ENCODE results near the gene MTHFD1L.
A peak's percentile ranks its signal among the peaks of the same experiment; 100 is the strongest.
"Not testable (repeated sequence)": the region's sequence is repeated elsewhere in the genome, so short reads cannot be mapped to it uniquely, and the experiment has no call there.

The MTHFD1L gene

GRCh38 chr6:150865406-150866146, at the start of gene MTHFD1L:
Gene MTHFD1L (plus strand): TSS chr6:150865702. CDS start chr6:150865823, 121 bp downstream.
- peak in 1 of 2 experiments; percentile 21 for DNase-seq

GRCh38 chr6:150816554-150816953, 48.9 kb upstream of the MTHFD1L start:
- DNase-seq: not testable (repeated sequence)

GRCh38 chr6:150822932-150823331, 42.6 kb upstream of the MTHFD1L start:
- DNase-seq: no peak

- no peak for DNase-seq
Observed at GRCh38 chr6:150826788-150827187, 38.7 kb upstream of the MTHFD1L start.

- DNase-seq: not testable (repeated sequence)
Observed at GRCh38 chr6:150828107-150828506, 37.4 kb upstream of the MTHFD1L start.

- no peak for DNase-seq
Observed at GRCh38 chr6:150830439-150831165, 34.9 kb upstream of the MTHFD1L start.

GRCh38 chr6:150831577-150831976, 33.9 kb upstream of the MTHFD1L start:
- no peak for DNase-seq

- DNase-seq: no peak
Observed at GRCh38 chr6:150835620-150836019, 29.9 kb upstream of the MTHFD1L start.

GRCh38 chr6:150840185-150840584, 25.3 kb upstream of the MTHFD1L start:
- DNase-seq: no peak

- DNase-seq: no peak
Observed at GRCh38 chr6:150841189-150841588, 24.3 kb upstream of the MTHFD1L start.

GRCh38 chr6:150841697-150842096, 23.8 kb upstream of the MTHFD1L start:
- no peak for DNase-seq

GRCh38 chr6:150844371-150844770, 21.1 kb upstream of the MTHFD1L start:
- no peak for DNase-seq

GRCh38 chr6:150846641-150847040, 18.9 kb upstream of the MTHFD1L start:
- no peak for DNase-seq

GRCh38 chr6:150848400-150848799, 17.1 kb upstream of the MTHFD1L start:
- DNase-seq: no peak

- DNase-seq: not testable (repeated sequence)
Observed at GRCh38 chr6:150854392-150854791, 11.1 kb upstream of the MTHFD1L start.

- not testable (repeated sequence) for DNase-seq
Observed at GRCh38 chr6:150855171-150855570, 10.3 kb upstream of the MTHFD1L start.

GRCh38 chr6:150857062-150857944, 8.2 kb upstream of the MTHFD1L start:
- DNase-seq: no peak

- DNase-seq: no peak
Observed at GRCh38 chr6:150857945-150858308, 7.6 kb upstream of the MTHFD1L start.

GRCh38 chr6:150861448-150862168, 3.9 kb upstream of the MTHFD1L start:
- not testable (repeated sequence) for DNase-seq

GRCh38 chr6:150863213-150863928, 2.1 kb upstream of the MTHFD1L start:
- DNase-seq: no peak

GRCh38 chr6:150865043-150865405, 478 bp upstream of the MTHFD1L start:
- DNase-seq: no peak
